CD4-positive, alpha-beta memory T cell (primary cell): ENCODE measurements around the gene MGP. TPM values are rescaled to one million over a fixed set of nuclear protein-coding genes. Genes with fewer than 3 reads are reported as not detected.

Experiments used
- CTCF ChIA-PET: fragments of 350-600 bp; sonication (Branson Sonifier 250); formaldehyde crosslinking; loops from one replicate; lab custom pipeline; 2021; ENCODE audit warnings: inconsistent platforms; ENCODE audit not compliant: partially characterized antibody; lab: Charles Lee
- POLR2A ChIA-PET: fragments of 350-600 bp; sonication (Branson Sonifier 250); formaldehyde crosslinking; loops from one replicate; lab custom pipeline; 2021; ENCODE audit not compliant: partially characterized antibody; lab: Charles Lee
- DNase-seq, 5 donors: peaks; one replicate each; pipeline versions ENCODE4 v3.0.0 to v3.0.0-alpha.2; 2020 to 2022; ENCODE audit warnings: mixed read lengths in 1 of 5
- H3K27ac ChIP-seq: one replicate; pipeline ENCODE4 v1.7.0; 2013; ENCODE audit warnings: low read depth, low read length
- H3K27me3 ChIP-seq: 2 replicates; pipeline ENCODE4 v1.7.0; 2013; ENCODE audit warnings: mild to moderate bottlenecking, low read length, moderate library complexity; ENCODE audit not compliant: insufficient read depth
- H3K36me3 ChIP-seq: 2 replicates; pipeline ENCODE4 v1.7.0; 2013; ENCODE audit warnings: mild to moderate bottlenecking, low read length, moderate library complexity; ENCODE audit not compliant: insufficient read depth
- H3K4me1 ChIP-seq: 2 replicates; pipeline ENCODE4 v1.7.0; 2013; ENCODE audit warnings: mild to moderate bottlenecking, low read length, moderate library complexity; ENCODE audit not compliant: insufficient read depth
- H3K4me3 ChIP-seq, 2 donors: one replicate each; pipeline ENCODE4 v1.7.0; 2013; ENCODE audit warnings: low read length in 2 of 2, mild to moderate bottlenecking in 1 of 2
- H3K9me3 ChIP-seq, 2 donors: one replicate each; pipeline ENCODE4 v1.7.0; 2013; ENCODE audit warnings: low read length in 2 of 2, control low read depth in 1 of 2; ENCODE audit not compliant: control insufficient read depth in 1 of 2
- H3K27ac Mint-ChIP-seq, 7 donors: one replicate each; pipeline ENCODE4 v1.8.0; 2020 to 2021; ENCODE audit warnings: mixed read lengths in 7 of 7, mild to moderate bottlenecking in 6 of 7, inconsistent platforms in 3 of 7, moderate library complexity in 3 of 7
- H3K27me3 Mint-ChIP-seq, 2 donors: one replicate each; pipeline ENCODE4 v1.8.0; 2020 to 2021; ENCODE audit warnings: mixed read lengths in 2 of 2
- H3K36me3 Mint-ChIP-seq, 2 donors: one replicate each; pipeline ENCODE4 v1.8.0; 2020 to 2021; ENCODE audit warnings: mixed read lengths in 2 of 2, inconsistent platforms in 1 of 2, mild to moderate bottlenecking in 1 of 2
- H3K4me1 Mint-ChIP-seq, 4 donors: one replicate each; pipeline ENCODE4 v1.8.0; 2020 to 2021; ENCODE audit warnings: mixed read lengths in 4 of 4, mild to moderate bottlenecking in 1 of 4
- H3K4me3 Mint-ChIP-seq, 8 donors: one replicate each; pipeline ENCODE4 v1.8.0; 2020 to 2021; ENCODE audit warnings: mixed read lengths in 8 of 8, mild to moderate bottlenecking in 7 of 8, moderate library complexity in 6 of 8, inconsistent platforms in 3 of 8
- H3K9me3 Mint-ChIP-seq, 8 donors: one replicate each; pipeline ENCODE4 v1.8.0; 2020 to 2021; ENCODE audit warnings: mixed read lengths in 8 of 8, mild to moderate bottlenecking in 5 of 8, inconsistent platforms in 3 of 8, moderate library complexity in 1 of 8
- intact Hi-C: fragments of 100-400 bp; cut with micrococcal nuclease; formaldehyde crosslinking; loops from one replicate; pipeline ENCODE4 v1.15.1; 2023
- polyA plus RNA-seq, 2 donors: library from polyadenylated mRNA; unstranded; fragments of 300-500 nt; fragmentation: Illumina TruSeq; gene quantifications; one replicate each; pipeline ENCODE4 v1.2.3, GENCODE V29; 2021
- total RNA-seq, 2 experiments: library from RNA; stranded (reverse); gene quantifications; one replicate each; pipeline ENCODE4 v1.2.3, GENCODE V29; 2021

The MGP gene
- total and polyA plus RNA-seq, 4 experiments from 2014 or later, result 0.49 TPM; not detected in 3

DNA sequence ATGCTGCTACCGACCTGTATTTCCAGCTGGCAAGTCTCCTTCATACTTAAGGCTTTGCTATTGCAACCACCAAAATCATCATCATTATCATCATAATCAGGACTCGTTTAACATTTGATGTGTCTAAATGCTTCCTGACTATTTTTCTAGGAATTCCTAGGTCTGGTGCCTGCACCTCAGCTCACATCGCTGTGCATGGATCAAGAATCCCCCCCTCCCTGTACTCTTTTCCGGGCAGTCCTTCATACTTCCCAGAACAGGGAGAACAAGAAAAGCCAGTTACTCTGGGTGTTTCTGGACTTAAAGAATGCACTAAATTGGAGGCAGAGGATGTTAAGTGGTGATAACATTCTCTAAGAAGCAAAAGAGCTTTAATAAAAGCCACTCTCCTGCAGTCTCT lies 43.3 kb upstream of the MGP start:
- no peak overlapping the region for H3K4me3 Mint-ChIP-seq
- peaks cover 56% of the 10 kb centered on the region in 2 donors for H3K36me3 Mint-ChIP-seq
- peaks cover 21% of the 10 kb centered on the region for H3K36me3 ChIP-seq
- H3K27ac Mint-ChIP-seq, result peak overlapping the region in 3 of 7 donors; percentile 12 to 79 (median 69)
- H3K4me1 Mint-ChIP-seq, result peaks cover 2 to 10% (median 5%) of the 10 kb centered on the region in 4 donors
- H3K27me3 Mint-ChIP-seq, result no peaks in the 10 kb centered on the region
- peaks cover 0 to 2% (median 0%) of the 10 kb centered on the region in 8 donors for H3K9me3 Mint-ChIP-seq
- intact Hi-C loops, result no loop called here
- no peak overlapping the region for H3K4me3 ChIP-seq
- ChIA-PET POLR2A (interaction anchor here (0.5 to 0.9 kb wide), 4 partner anchors 10 to 68 kb away, joined by 3 to 5 read pairs (median 4); partner anchors contain the start of gene ERP27), CTCF (interaction anchor here (1.4 to 2.2 kb wide), 3 partner anchors 9 to 66 kb away, joined by 5 to 11 read pairs (median 8); partner anchors contain the start of gene ERP27)
- H3K27ac ChIP-seq, result no peak overlapping the region
- no peak for DNase-seq
- H3K4me1 ChIP-seq, result no peaks in the 10 kb centered on the region
- H3K9me3 ChIP-seq, result no peaks in the 10 kb centered on the region
- H3K27me3 ChIP-seq, result no peaks in the 10 kb centered on the region

DNA sequence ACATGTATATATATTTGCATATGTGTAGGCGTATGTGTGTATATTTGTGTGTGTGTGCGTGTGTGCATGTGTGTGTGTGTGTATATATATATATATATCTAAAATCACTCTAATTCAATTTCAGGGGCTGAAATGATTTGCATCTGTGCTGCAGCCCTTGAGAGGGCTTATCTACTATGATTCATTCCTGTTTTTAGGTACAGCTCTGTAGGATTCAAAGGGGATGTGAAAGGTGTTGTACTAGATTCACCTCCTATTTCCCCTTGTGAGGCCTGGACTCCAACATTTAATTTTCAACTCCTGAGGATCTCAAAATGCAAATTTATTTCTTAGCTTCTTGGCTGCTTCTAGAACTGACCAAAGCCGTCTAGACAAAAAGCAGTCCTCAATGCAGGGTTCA lies 41.6 kb upstream of the MGP start:
- no peaks in the 10 kb centered on the region for H3K4me1 ChIP-seq
- intact Hi-C loops, result no loop called here
- no peak overlapping the region for H3K27ac ChIP-seq
- no peaks in the 10 kb centered on the region for H3K9me3 ChIP-seq
- Mint-ChIP-seq H3K4me1 (peaks cover 4 to 8% (median 6%) of the 10 kb centered on the region in 4 donors), H3K27me3 (no peaks in the 10 kb centered on the region), H3K36me3 (peaks cover 43 to 45% of the 10 kb centered on the region in 2 donors), H3K27ac (no peak overlapping the region), H3K9me3 (no peaks in the 10 kb centered on the region), H3K4me3 (no peak overlapping the region)
- peaks cover 14% of the 10 kb centered on the region for H3K36me3 ChIP-seq
- POLR2A ChIA-PET, result interaction anchor here (0.8 to 1.4 kb wide), 5 partner anchors 14 to 68 kb away, joined by 3 to 4 read pairs (median 3); no protein-coding TSS in a partner anchor
- no peak for DNase-seq
- CTCF ChIA-PET, result interaction anchor here (2.2 to 3.3 kb wide), 2 partner anchors 10 to 63 kb away, joined by 5 to 18 read pairs; no protein-coding TSS in a partner anchor
- no peaks in the 10 kb centered on the region for H3K27me3 ChIP-seq
- H3K4me3 ChIP-seq, result no peak overlapping the region

DNA sequence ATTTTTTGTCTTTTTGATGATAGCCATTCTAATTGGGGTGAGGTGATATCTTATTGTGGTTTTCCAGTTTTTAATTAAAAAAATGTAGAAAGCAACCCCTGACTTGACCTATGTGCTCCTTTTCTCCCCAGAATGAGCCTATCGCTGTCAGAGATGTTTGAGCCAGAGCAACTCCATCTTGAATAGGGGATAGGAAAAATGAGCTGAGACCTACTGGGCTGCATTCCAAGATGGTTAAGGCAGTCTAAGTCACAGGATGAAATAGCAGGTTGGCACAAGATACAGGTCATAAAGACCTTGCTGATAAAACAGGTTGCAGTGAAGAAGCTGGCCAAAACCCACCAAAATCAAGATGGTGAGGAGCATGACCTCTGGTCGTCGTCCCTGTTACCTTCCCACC lies 38.9 kb upstream of the MGP start:
- Mint-ChIP-seq H3K4me1 (peaks cover 17 to 30% (median 19%) of the 10 kb centered on the region in 4 donors), H3K4me3 (no peak overlapping the region), H3K27ac (no peak overlapping the region), H3K36me3 (peaks cover 42 to 44% of the 10 kb centered on the region in 2 donors), H3K27me3 (no peaks in the 10 kb centered on the region), H3K9me3 (no peaks in the 10 kb centered on the region)
- Histone ChIP-seq H3K27ac (no peak overlapping the region), H3K9me3 (no peaks in the 10 kb centered on the region), H3K4me3 (no peak overlapping the region), H3K27me3 (no peaks in the 10 kb centered on the region), H3K4me1 (peaks cover 15% of the 10 kb centered on the region), H3K36me3 (peaks cover 12% of the 10 kb centered on the region)
- POLR2A ChIA-PET, result no interaction called here
- CTCF ChIA-PET, result interaction anchor here (1.4 kb wide), 1 partner anchor 13 kb away, joined by 3 read pairs; the partner anchor contains the start of gene ERP27
- intact Hi-C loops, result loop anchor here (5.0 kb wide), 2 partner anchors 37 to 77 kb away; partner anchors contain the start of gene MGP
- DNase-seq, result no peak

DNA sequence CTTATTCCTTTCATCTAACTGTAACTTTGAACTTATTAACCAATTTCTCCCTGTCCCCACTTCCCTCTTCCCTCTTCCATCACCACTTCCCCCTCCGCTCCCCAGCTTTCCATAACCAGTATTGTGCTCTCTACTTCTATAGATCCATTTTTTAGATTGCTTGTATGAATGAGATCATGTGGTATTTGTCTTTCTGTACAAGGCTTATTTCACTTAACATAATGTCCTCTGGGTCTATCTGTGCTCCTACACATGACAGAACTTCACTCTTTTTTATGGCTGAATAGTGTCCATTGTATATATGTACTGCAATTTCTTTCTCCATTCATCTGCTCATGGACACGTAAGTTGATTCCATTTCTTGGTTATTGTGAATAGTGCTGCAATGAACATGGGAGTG lies 38.3 kb upstream of the MGP start:
- Histone ChIP-seq H3K4me1 (peaks cover 15% of the 10 kb centered on the region), H3K9me3 (no peaks in the 10 kb centered on the region), H3K36me3 (peaks cover 17% of the 10 kb centered on the region), H3K27me3 (no peaks in the 10 kb centered on the region), H3K4me3 (no peak overlapping the region), H3K27ac (no peak overlapping the region)
- Mint-ChIP-seq H3K27ac (no peak overlapping the region), H3K36me3 (peaks cover 47 to 49% of the 10 kb centered on the region in 2 donors), H3K27me3 (no peaks in the 10 kb centered on the region), H3K4me3 (no peak overlapping the region), H3K9me3 (no peaks in the 10 kb centered on the region), H3K4me1 (peaks cover 18 to 34% (median 19%) of the 10 kb centered on the region in 4 donors)
- ChIA-PET POLR2A (no interaction called here), CTCF (interaction anchor here (1.4 kb wide), 1 partner anchor 14 kb away, joined by 3 read pairs; the partner anchor contains the start of gene ERP27)
- intact Hi-C loops, result loop anchor here (5.0 kb wide), 2 partner anchors 37 to 77 kb away; partner anchors contain the start of gene MGP
- DNase-seq, result no peak

DNA sequence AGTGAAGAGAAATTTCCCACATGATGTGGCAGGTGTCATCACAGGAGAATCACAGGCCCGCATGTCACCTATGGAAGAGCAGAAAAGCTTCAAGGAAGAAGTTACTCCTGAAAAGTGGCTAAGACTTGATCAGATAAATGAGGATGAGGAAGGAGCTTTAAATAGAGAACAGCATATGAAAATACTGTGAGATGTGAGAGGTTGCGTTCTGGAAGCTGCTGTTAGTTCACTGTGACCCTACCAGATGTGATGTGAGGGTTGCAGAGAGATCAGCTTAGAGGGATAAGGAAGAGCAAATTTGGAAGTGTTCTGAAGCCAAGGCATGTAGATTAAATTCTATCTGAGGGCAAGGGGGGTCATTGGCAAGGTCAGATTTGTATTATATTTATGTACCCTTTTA lies 35.6 kb upstream of the MGP start:
- Histone ChIP-seq H3K9me3 (no peaks in the 10 kb centered on the region), H3K4me1 (peaks cover 15% of the 10 kb centered on the region), H3K27me3 (no peaks in the 10 kb centered on the region), H3K4me3 (no peak overlapping the region), H3K27ac (no peak overlapping the region), H3K36me3 (peaks cover 38% of the 10 kb centered on the region)
- intact Hi-C loops, result loop anchor here (2.0 to 5.0 kb wide), 3 partner anchors 20 to 74 kb away; partner anchors contain the start of gene MGP
- peak overlapping the region in 6 of 7 donors; percentile 23 to 80 (median 78) for H3K27ac Mint-ChIP-seq
- H3K27me3 Mint-ChIP-seq, result no peaks in the 10 kb centered on the region
- POLR2A ChIA-PET, result interaction anchor here (0.9 to 1.9 kb wide), 4 partner anchors 9 to 41 kb away, joined by 3 to 6 read pairs (median 5); partner anchors contain the start of gene ERP27
- H3K9me3 Mint-ChIP-seq, result no peaks in the 10 kb centered on the region
- CTCF ChIA-PET, result interaction anchor here (1.0 to 2.3 kb wide), 6 partner anchors 13 to 75 kb away, joined by 3 to 7 read pairs (median 3); no protein-coding TSS in a partner anchor
- no peak for DNase-seq
- peaks cover 11 to 34% (median 16%) of the 10 kb centered on the region in 4 donors for H3K4me1 Mint-ChIP-seq
- peaks cover 59 to 60% of the 10 kb centered on the region in 2 donors for H3K36me3 Mint-ChIP-seq
- H3K4me3 Mint-ChIP-seq, result peak overlapping the region in 2 of 8 donors; percentile 12 to 27

DNA sequence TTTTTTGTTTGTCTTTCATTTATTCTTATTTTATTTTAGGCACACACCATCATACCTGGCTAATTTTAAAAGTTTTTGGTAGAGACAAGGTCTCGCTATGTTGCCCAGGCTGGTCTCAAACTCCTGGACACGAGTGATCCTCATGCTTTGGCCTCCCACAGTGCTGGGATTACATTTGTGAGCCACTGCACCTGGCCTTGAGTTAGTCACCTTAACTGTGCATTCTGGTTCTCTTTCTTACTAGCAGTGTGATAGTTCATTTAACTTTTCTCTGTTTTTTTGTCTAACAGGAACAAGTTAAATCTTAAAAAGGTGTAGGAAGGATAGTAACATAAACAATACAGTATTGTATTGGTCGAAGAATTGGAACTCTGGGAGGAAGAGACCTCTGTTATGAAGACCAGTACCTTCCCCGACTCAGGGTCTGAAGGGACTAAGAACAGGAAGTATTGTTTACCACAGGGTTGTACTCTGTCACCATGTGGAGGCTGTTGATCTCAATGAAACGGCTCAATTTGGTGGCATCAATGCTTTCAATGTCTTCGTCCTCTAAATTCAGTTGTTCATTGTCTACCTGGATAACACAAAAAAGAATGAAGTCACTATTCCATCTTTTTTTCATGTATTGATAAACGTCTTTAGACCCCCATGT lies 34.9 kb upstream of the MGP start:
- no peaks in the 10 kb centered on the region for H3K9me3 Mint-ChIP-seq
- ChIA-PET CTCF (interaction anchor here (1.0 to 2.3 kb wide), 7 partner anchors 14 to 75 kb away, joined by 3 to 7 read pairs (median 3); no protein-coding TSS in a partner anchor), POLR2A (interaction anchor here (1.0 to 1.9 kb wide), 5 partner anchors 9 to 151 kb away, joined by 3 to 6 read pairs (median 5); partner anchors contain the start of gene ERP27)
- H3K36me3 Mint-ChIP-seq, result peaks cover 64 to 65% of the 10 kb centered on the region in 2 donors
- intact Hi-C loops, result loop anchor here (2.0 to 5.0 kb wide), 3 partner anchors 20 to 73 kb away; partner anchors contain the start of gene MGP
- no peaks in the 10 kb centered on the region for H3K27me3 Mint-ChIP-seq
- no peak overlapping the region for H3K27ac ChIP-seq
- H3K27me3 ChIP-seq, result no peaks in the 10 kb centered on the region
- peak overlapping the region in 1 of 8 donors; percentile 27 for H3K4me3 Mint-ChIP-seq
- no peaks in the 10 kb centered on the region for H3K9me3 ChIP-seq
- DNase-seq, result no peak
- peaks cover 15% of the 10 kb centered on the region for H3K4me1 ChIP-seq
- peaks cover 44% of the 10 kb centered on the region for H3K36me3 ChIP-seq
- H3K4me3 ChIP-seq, result no peak overlapping the region
- peak overlapping the region; percentile 19 to 80 (median 78) for H3K27ac Mint-ChIP-seq
- peaks cover 11 to 34% (median 16%) of the 10 kb centered on the region in 4 donors for H3K4me1 Mint-ChIP-seq
